ENCODE data around the gene GRIK4. TPM values are rescaled to one million over a fixed set of nuclear protein-coding genes. Genes with fewer than 3 reads are reported as not detected.

GRIK4 gene
- polyA plus RNA-seq, 1 of the 3 experiments (the other 2 are of a cell fraction): 0.03 TPM

DNA sequence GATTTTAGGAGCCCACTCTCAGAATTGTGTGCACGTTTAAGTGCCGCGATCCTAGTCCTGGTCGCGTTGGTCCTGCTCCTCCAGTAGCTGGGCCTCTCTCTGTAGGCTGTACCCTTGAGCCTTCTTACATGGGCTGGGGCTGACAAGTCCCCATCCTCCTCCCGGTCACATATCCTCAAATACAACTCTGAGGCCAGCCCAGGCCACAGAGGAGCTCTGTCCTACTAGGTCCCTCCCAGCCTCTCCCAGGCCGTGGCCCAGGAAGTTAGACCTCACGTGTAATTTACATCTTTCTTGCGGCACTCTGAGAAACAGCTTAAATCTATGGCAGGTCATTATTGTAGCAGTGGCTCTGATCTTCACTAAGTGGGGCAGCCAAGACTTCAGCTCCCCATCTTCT, 305.2 kb downstream of the GRIK4 start:
- H3K9me2 ChIP-seq: no peaks in the 10 kb centered on the region
- peaks cover 0 to 55% of the 10 kb centered on the region in 2 experiments; a peak in 1 of 4 replicates for H3K4me1 ChIP-seq (ENCODE audit: control insufficient read depth in 1 of 2, insufficient read depth in 2 of 2, low read depth in 1 of 2, low read length in 1 of 2)
- TF ChIP-seq YY1 (IDR thresholded peaks at IDR 0.05; ENCODE audit: low read depth) (no peak), TCF12 (IDR thresholded peaks at IDR 0.05) (no peak), CTCF (IDR thresholded peaks at IDR 0.05) (no peak), NFIC (IDR thresholded peaks at IDR 0.05; ENCODE audit: borderline replicate concordance) (no peak), GABPA (IDR thresholded peaks at IDR 0.05; ENCODE audit: low read depth) (no peak), EP300 (IDR thresholded peaks at IDR 0.05; ENCODE audit: borderline replicate concordance in 1 of 2, low read depth in 1 of 2, low read length in 1 of 2) (no peak), RAD21 (IDR thresholded peaks at IDR 0.05; ENCODE audit: low read length) (no peak), CHD2 (IDR thresholded peaks at IDR 0.05; ENCODE audit: low read length, partially characterized antibody) (no peak), MEF2A (IDR thresholded peaks at IDR 0.05; ENCODE audit: borderline replicate concordance, low read depth) (no peak), NRF1 (IDR thresholded peaks at IDR 0.05; ENCODE audit: low read depth, low read length) (no peak), TAF1 (IDR thresholded peaks at IDR 0.05; ENCODE audit: borderline replicate concordance, low read depth, low read length) (no peak), RFX5 (IDR thresholded peaks at IDR 0.05; ENCODE audit: low read length) (no peak), MXI1 (IDR thresholded peaks at IDR 0.05; ENCODE audit: low read depth, low read length) (no peak)
- TF ChIP-seq, protein P1, sequence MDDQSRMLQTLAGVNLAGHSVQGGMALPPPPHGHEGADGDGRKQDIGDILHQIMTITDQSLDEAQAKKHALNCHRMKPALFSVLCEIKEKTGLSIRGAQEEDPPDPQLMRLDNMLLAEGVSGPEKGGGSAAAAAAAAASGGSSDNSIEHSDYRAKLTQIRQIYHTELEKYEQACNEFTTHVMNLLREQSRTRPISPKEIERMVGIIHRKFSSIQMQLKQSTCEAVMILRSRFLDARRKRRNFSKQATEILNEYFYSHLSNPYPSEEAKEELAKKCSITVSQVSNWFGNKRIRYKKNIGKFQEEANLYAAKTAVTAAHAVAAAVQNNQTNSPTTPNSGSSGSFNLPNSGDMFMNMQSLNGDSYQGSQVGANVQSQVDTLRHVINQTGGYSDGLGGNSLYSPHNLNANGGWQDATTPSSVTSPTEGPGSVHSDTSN (IDR thresholded peaks at IDR 0.05): no peak
- no peak for DNase-seq
- no peaks in the 10 kb centered on the region for H3K9me3 ChIP-seq
- no peaks in the 10 kb centered on the region for H3K79me2 ChIP-seq (ENCODE audit: insufficient read depth)
- H3K4me2 ChIP-seq: no peak overlapping the region
- H4K20me1 ChIP-seq (ENCODE audit: insufficient read depth): no peaks in the 10 kb centered on the region
- H3F3A ChIP-seq (replicated peaks; ENCODE audit: insufficient read depth): no peaks in the 10 kb centered on the region
- no peaks in the 10 kb centered on the region for H3K36me3 ChIP-seq (replicated peaks in 1 of 2; ENCODE audit: control insufficient read depth in 1 of 2, insufficient read depth in 2 of 2, low read length in 1 of 2)
- CTCF ChIA-PET: interaction anchor here (1.1 to 3.0 kb wide), 3 partner anchors 13 to 43 kb away, joined by 4 to 18 read pairs (median 4); no protein-coding TSS in a partner anchor
- 67% methylated on average over 6 of the region's 9 CpGs for WGBS (ENCODE audit: low lambda C conversion rate)
- H3K4me3 ChIP-seq (ENCODE audit: low read depth in 2 of 2, low read length in 1 of 2): no peak overlapping the region
- H3K9ac ChIP-seq: no peak overlapping the region
- H3K27ac ChIP-seq (ENCODE audit: low read depth in 2 of 2, low read length in 1 of 2): peak overlapping the region in 1 of 2 experiments; percentile 81; a peak in 2 of 4 replicates
- POLR2A ChIA-PET: no interaction called here
- no peaks in the 10 kb centered on the region; the same call in 1 of the 2 replicates for H3K27me3 ChIP-seq (ENCODE audit: insufficient read depth)
- no peak overlapping the region for H2AFZ ChIP-seq (ENCODE audit: low read depth)

DNA sequence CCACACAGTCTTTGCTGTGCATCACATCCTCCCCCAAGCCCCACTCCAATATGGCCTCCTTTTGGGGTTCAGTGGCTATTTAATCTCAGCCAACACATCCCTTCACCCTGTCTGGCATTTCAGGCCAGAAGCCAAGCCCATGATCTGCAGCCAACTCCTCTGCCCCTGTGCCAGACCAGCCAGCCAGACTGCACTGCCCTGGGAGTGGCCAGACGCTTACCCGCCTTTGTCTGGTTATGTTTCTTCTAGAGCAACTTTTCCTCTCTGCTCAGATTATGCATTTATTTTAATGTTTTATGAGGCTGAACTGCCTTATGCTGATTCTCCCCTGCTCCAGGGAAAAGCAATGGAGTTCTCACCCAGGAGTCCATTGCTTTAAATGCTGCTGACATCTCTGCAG, 305.6 kb downstream of the GRIK4 start:
- peak; percentile 58 for DNase-seq
- Histone ChIP-seq H3K4me1 (ENCODE audit: control insufficient read depth in 1 of 2, insufficient read depth in 2 of 2, low read depth in 1 of 2, low read length in 1 of 2) (peaks cover 0 to 55% of the 10 kb centered on the region in 2 experiments; a peak in 1 of 4 replicates), H3K4me2 (no peak overlapping the region), H3F3A (replicated peaks; ENCODE audit: insufficient read depth) (no peaks in the 10 kb centered on the region), H3K4me3 (ENCODE audit: low read depth in 2 of 2, low read length in 1 of 2) (no peak overlapping the region), H3K9me2 (no peaks in the 10 kb centered on the region), H3K27me3 (ENCODE audit: insufficient read depth) (no peaks in the 10 kb centered on the region; the same call in 1 of the 2 replicates), H2AFZ (ENCODE audit: low read depth) (no peak overlapping the region), H3K9me3 (no peaks in the 10 kb centered on the region), H3K79me2 (ENCODE audit: insufficient read depth) (no peaks in the 10 kb centered on the region), H3K36me3 (replicated peaks in 1 of 2; ENCODE audit: control insufficient read depth in 1 of 2, insufficient read depth in 2 of 2, low read length in 1 of 2) (no peaks in the 10 kb centered on the region), H3K27ac (ENCODE audit: low read depth in 2 of 2, low read length in 1 of 2) (peak overlapping the region in 1 of 2 experiments; percentile 81; a peak in 2 of 4 replicates), H4K20me1 (ENCODE audit: insufficient read depth) (no peaks in the 10 kb centered on the region), H3K9ac (no peak overlapping the region)
- POLR2A ChIA-PET: no interaction called here
- CTCF ChIA-PET: interaction anchor here (1.1 to 3.0 kb wide), 3 partner anchors 12 to 42 kb away, joined by 4 to 18 read pairs (median 4); no protein-coding TSS in a partner anchor
- WGBS (ENCODE audit: low lambda C conversion rate): 70% methylated on average over 2 of the region's 2 CpGs
- no peak for TF ChIP-seq RXRA (IDR thresholded peaks at IDR 0.05; ENCODE audit: borderline replicate concordance, low read depth)
- TF ChIP-seq JUND (IDR thresholded peaks at IDR 0.05): no peak
- no peak for TF ChIP-seq USF2 (IDR thresholded peaks at IDR 0.05; ENCODE audit: borderline replicate concordance, low read depth, low read length)
- no peak for TF ChIP-seq CTCF (IDR thresholded peaks at IDR 0.05)
- TF ChIP-seq MXI1 (IDR thresholded peaks at IDR 0.05; ENCODE audit: low read depth, low read length): no peak
- TF ChIP-seq TAF1 (IDR thresholded peaks at IDR 0.05; ENCODE audit: borderline replicate concordance, low read depth, low read length): no peak
- TF ChIP-seq GATA2 (CRISPR knock-in tag; IDR thresholded peaks at IDR 0.05): no peak
- TF ChIP-seq, protein P1 (IDR thresholded peaks at IDR 0.05): no peak
- TF ChIP-seq ELF1 (IDR thresholded peaks at IDR 0.05): no peak
- TF ChIP-seq RAD21 (IDR thresholded peaks at IDR 0.05; ENCODE audit: low read length): no peak

All from SK-N-SH (cell line).